Measurements from ENCODE around the gene UBE2L6.

The UBE2L6 gene

DNA sequence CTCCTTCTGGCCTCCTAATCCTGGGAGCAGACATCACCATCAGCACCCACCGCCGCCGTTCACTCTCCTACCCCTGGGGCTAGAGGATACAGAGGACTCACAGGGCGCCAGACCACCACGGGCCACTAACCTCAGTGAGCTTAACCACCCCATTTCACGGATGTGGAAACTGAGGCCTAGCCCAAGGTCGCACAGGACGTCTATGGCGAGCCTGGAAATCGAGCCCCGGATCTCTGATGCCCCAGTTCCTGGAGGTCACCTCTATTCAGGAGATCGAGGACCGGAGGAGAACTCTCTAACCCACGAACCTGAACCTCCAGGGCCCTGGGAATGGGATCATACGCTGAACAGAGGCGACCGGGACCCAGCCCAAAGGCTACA is 37.3 kb downstream of the UBE2L6 start:
- H3K27ac ChIP-seq, result peak overlapping the region; percentile 76
- TF ChIP-seq ZFX (IDR thresholded peaks at IDR 0.05; ENCODE audit: borderline replicate concordance), result no peak
- TF ChIP-seq, protein P1, sequence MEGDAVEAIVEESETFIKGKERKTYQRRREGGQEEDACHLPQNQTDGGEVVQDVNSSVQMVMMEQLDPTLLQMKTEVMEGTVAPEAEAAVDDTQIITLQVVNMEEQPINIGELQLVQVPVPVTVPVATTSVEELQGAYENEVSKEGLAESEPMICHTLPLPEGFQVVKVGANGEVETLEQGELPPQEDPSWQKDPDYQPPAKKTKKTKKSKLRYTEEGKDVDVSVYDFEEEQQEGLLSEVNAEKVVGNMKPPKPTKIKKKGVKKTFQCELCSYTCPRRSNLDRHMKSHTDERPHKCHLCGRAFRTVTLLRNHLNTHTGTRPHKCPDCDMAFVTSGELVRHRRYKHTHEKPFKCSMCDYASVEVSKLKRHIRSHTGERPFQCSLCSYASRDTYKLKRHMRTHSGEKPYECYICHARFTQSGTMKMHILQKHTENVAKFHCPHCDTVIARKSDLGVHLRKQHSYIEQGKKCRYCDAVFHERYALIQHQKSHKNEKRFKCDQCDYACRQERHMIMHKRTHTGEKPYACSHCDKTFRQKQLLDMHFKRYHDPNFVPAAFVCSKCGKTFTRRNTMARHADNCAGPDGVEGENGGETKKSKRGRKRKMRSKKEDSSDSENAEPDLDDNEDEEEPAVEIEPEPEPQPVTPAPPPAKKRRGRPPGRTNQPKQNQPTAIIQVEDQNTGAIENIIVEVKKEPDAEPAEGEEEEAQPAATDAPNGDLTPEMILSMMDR (IDR thresholded peaks at IDR 0.05), result no peak

DNA sequence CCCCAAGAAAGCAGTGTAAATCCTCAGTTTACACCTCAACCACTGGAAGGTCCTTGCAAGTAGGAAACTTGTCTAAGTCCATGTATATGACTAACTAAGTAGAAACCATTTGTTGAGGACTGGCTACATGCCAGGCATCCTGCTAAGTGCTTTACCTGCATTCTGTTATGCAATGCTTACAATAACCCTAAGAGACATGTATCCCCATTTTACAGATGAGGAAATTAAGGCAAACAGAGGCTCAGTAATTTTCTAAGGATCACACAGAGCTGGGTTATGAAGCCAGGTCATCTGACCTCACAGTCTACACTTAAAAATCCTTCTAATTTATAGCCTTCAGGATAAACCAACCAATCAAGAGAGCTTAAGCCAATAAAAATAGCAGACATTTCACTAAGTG is 38.5 kb downstream of the UBE2L6 start:
- no peak for TF ChIP-seq ZFX (IDR thresholded peaks at IDR 0.05; ENCODE audit: borderline replicate concordance)
- TF ChIP-seq, protein P1 (IDR thresholded peaks at IDR 0.05), result no peak
- peak overlapping the region; percentile 76; the same call in 1 of the 2 replicates for H3K27ac ChIP-seq

DNA sequence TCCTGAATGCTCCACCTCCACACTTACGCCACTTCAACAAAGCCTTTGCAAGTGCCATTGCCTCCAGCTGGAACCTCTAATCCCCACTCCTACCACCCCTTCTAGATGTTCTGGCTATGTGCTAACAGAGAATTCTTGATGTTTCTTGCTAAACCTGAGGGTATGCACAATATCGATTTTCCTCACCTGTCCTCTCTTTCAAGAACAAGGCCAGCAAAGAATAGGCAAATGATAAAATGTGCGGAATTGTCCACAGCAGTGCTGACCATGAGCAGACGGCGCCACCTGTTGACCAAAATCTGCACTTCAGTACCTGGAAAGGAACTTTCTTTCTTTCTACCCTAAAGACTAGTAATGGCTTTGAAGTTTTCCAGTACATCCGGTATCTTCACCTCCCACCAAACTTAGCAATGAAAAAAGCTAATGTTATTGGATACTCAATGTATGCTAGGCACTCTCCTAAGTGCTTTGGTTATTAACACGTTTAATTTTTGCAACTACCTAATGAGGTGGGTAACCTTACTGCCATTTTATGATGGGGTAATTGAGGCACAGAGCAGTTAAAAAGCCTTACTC is 40.3 kb downstream of the UBE2L6 start:
- no peak overlapping the region for H3K27ac ChIP-seq
- TF ChIP-seq, protein P1 (IDR thresholded peaks at IDR 0.05), result peak; percentile 94
- TF ChIP-seq ZFX (IDR thresholded peaks at IDR 0.05; ENCODE audit: borderline replicate concordance), result no peak

DNA sequence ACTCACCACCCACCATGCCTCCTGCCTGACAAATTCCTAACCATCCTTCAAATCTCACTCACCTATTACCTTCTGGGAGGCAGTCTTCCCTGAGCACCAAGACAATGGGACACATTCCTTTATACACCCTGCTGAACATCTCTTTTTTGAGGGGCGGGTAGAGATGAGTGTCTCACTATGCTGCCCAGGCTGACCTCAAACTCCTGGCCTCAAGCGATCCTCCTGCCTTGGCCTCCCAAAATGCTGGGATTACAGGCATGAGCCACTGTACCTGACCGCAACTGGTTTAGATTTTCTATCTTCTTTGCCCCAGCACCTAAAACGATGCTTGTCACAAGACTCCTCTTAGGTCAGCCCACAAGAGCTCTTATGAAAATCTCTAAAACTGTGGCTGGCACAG is 44.1 kb downstream of the UBE2L6 start:
- H3K27ac ChIP-seq, result no peak overlapping the region
- TF ChIP-seq ZFX (IDR thresholded peaks at IDR 0.05; ENCODE audit: borderline replicate concordance), result no peak
- TF ChIP-seq, protein P1 (IDR thresholded peaks at IDR 0.05), result no peak

DNA sequence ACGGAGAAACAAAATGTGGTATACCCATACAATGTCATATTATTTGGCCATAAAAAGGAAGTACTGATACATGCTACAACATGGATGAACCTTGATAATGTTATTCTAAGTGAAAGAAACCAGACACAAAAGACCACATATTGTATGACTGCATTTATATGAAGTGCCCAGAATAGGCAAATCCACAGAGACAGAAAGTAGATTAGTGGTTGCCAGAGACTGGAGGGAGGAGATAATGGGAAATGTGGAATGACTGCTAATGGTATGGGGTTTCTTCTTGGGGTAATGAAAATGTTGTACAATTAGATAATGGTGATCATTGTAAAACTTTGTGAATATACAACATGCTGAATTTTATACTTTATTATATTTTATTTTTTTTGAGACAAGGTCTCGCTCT is 46.4 kb downstream of the UBE2L6 start:
- no peak overlapping the region for H3K27ac ChIP-seq
- TF ChIP-seq ZFX (IDR thresholded peaks at IDR 0.05; ENCODE audit: borderline replicate concordance), result no peak
- TF ChIP-seq, protein P1 (IDR thresholded peaks at IDR 0.05), result no peak

DNA sequence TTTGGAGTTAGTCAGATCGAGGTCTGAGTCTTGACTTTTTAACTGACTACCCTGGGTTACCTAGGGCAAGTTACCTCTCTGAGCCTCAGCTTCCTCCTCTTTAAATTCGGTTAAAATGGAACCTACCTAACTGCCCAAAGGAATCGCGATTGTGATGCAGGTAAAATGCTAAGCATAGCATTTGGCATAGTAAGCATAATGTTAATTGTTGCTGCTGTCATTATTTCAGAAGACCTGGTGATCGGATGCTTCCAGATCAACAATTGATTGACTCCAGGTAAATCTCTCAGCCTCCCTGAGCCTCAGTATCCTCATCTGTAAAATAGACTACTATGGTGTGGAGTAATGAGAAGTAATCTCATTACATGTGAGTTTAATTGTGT is 51.4 kb downstream of the UBE2L6 start:
- no peak overlapping the region for H3K27ac ChIP-seq
- no peak for TF ChIP-seq ZFX (IDR thresholded peaks at IDR 0.05; ENCODE audit: borderline replicate concordance)
- TF ChIP-seq, protein P1 (IDR thresholded peaks at IDR 0.05), result no peak

DNA sequence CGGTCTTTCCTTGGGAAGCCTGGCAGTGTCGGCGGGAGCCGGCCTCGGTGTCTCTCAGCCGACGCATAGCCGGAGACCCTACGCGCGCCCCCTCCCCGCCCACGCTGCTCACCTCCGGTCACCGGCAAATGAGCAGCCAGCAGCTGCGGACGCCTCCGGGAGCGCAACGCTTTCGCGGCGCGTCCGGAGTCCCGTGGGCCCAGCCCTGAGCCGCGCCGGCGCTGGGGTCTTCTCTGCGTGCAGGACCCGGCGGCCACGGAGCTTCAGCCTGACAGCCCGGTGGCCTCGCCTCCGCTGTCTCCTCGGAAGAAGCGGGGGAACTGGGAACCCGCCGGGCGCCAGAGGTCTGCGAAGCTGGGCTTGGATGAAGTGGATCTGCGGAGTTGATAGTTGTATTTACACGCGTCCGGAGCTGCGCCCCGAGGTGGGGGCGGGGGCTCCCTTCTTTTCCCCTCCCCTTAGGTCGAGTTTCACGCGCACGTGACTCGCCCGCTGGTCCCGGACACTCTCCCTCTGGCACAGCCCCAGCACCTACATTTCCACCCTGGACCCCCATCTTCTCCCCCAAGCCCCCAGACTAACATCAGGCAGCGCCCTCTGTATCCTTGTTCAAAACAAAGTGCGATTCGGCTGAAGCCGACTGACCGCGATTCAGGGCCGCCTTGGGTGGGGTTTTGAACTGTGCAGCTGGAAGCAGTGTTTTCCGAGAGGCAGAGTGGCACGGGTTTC is 52.0 kb downstream of the UBE2L6 start, which contains the start of gene SLC43A1:
TSS of gene SLC43A1 (minus strand) at position 371 of the 729 bp plus-strand sequence. CDS start 1,591 bp downstream, outside the sequence.
- H3K27ac ChIP-seq, result peak within 1 kb of the TSS; percentile 51

More for the DNA sequence above, 52.0 kb downstream of the UBE2L6 start, which contains the start of gene SLC43A1:
- TF ChIP-seq, protein P1 (IDR thresholded peaks at IDR 0.05), result no peak
- TF ChIP-seq ZFX (IDR thresholded peaks at IDR 0.05; ENCODE audit: borderline replicate concordance), result no peak
